ENCODE data around the gene FAM83F.

Gene FAM83F

DNA sequence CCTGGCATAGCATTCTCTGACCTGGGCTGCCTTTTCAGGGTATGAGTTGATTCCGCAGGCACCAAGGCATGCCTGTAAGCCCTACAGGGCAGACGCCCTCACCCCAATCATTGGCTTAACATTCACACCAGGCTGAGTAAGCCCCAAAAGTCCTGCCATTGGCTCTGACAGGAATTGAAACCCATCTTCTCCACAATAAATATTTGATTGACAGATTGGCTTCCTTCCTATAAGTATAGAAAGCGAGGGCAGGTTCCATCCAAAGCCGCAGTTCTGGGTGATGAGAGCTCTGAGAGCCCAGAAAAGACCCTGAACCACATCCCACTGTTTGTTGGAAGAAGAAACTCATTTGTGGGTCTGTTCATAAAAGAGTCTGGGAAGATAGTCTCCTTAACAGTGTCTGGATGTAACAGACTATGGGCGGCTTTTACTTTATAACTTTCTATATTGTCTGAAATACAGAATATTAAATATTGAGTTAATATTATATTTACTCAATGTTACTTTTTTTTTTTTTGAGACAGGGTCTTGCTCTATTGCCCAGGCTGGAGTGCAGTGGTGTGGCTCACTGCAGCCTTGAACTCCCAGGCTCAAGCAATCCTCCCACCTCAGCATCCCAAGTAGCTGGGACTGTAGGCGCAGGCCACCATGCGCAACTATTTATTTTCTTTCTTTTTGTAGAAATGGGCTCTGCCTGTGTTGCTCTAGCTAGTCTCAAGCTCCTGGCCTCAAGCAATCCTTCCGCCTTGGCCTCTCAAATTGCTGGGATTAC, 46.8 kb downstream of the FAM83F start:
- Mint-ChIP-seq H3K4me1 (ENCODE audit: low read depth) (peaks cover 14% of the 10 kb centered on the region), H3K4me3 (no peak overlapping the region), H3K27ac (no peak overlapping the region), H3K36me3 (no peaks in the 10 kb centered on the region), H3K9me3 (ENCODE audit: low read depth) (no peaks in the 10 kb centered on the region), H3K27me3 (peaks cover 2% of the 10 kb centered on the region)

- peaks cover 2% of the 10 kb centered on the region for H3K27me3 Mint-ChIP-seq
- H3K27ac Mint-ChIP-seq: no peak overlapping the region
- no peaks in the 10 kb centered on the region for H3K36me3 Mint-ChIP-seq
- no peaks in the 10 kb centered on the region for H3K9me3 Mint-ChIP-seq (ENCODE audit: low read depth)
- no peak overlapping the region for H3K4me3 Mint-ChIP-seq
- peaks cover 19% of the 10 kb centered on the region for H3K4me1 Mint-ChIP-seq (ENCODE audit: low read depth)
Observed at GRCh38 chr22:40042312-40042711, 47.6 kb downstream of the FAM83F start.

- H3K4me1 Mint-ChIP-seq (ENCODE audit: low read depth): peaks cover 23% of the 10 kb centered on the region
- no peaks in the 10 kb centered on the region for H3K36me3 Mint-ChIP-seq
- peaks cover 2% of the 10 kb centered on the region for H3K27me3 Mint-ChIP-seq
- peak overlapping the region; percentile 95 for H3K4me3 Mint-ChIP-seq
- no peaks in the 10 kb centered on the region for H3K9me3 Mint-ChIP-seq (ENCODE audit: low read depth)
- peak overlapping the region; percentile 99 for H3K27ac Mint-ChIP-seq
Observed at GRCh38 chr22:40043081-40043480, 48.3 kb downstream of the FAM83F start.

DNA sequence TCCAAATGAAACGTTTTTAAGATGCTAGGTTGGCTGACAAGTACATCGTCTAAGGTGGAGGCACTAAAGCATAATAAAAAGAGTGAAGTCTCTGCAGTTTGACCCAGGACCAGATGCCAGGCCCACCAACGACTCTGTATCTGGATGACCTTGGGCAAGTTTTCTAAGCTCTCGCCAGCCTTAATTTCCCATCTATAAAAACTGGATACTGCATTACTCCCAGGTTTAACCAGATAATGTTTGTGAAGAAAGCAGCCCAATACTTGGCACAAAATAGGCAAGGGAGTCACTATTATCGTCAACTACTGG, 49.0 kb downstream of the FAM83F start:
- peak overlapping the region; percentile 99 for H3K27ac Mint-ChIP-seq
- H3K4me1 Mint-ChIP-seq (ENCODE audit: low read depth): peaks cover 27% of the 10 kb centered on the region
- H3K9me3 Mint-ChIP-seq (ENCODE audit: low read depth): no peaks in the 10 kb centered on the region
- peak overlapping the region; percentile 95 for H3K4me3 Mint-ChIP-seq
- H3K27me3 Mint-ChIP-seq: peaks cover 2% of the 10 kb centered on the region
- H3K36me3 Mint-ChIP-seq: no peaks in the 10 kb centered on the region

DNA sequence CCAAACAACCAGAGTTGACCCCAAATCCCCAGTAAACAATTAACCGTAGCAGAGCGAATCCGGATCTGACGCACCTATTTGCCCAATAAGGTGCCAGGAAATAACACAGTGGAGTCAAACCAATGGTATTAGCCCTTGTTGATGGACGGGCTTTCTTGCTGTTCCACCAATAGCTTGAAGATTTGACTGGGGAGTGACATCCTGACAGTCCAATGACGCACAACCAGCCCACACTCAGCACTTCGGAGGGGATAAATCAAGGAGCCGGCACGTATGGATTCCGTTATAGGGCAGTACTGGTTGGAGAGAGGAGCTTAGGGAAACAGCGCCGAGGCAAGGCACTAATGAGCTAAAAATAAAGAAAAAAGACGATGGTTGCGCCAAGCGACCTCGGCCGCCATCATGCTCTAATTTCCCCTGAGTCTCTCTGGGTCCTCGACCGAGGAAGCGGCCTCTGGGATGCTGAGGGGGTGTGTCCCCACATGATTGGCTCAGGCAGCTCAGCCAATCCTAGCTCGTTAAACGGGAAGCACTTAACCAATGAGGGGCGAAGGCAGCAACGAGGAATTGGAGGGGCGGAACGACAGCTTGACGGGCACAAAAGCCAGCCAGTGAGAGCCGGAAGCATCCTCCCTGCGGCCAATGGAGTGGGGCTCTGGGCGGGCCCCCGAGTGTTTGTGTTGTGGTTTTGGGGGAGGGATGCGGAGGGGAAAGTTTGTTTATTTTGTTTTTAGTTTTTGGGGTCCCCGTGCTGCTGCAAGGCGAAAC, 49.5 kb downstream of the FAM83F start:
- peak overlapping the region; percentile 99 for H3K27ac Mint-ChIP-seq
- H3K4me1 Mint-ChIP-seq (ENCODE audit: low read depth): peaks cover 31% of the 10 kb centered on the region
- no peaks in the 10 kb centered on the region for H3K36me3 Mint-ChIP-seq
- no peaks in the 10 kb centered on the region for H3K9me3 Mint-ChIP-seq (ENCODE audit: low read depth)
- H3K27me3 Mint-ChIP-seq: peaks cover 2% of the 10 kb centered on the region
- H3K4me3 Mint-ChIP-seq: peak overlapping the region; percentile 95

GRCh38 chr22:40044870-40045834, 50.4 kb downstream of the FAM83F start:
- H3K4me3 Mint-ChIP-seq: peak overlapping the region; percentile 95
- H3K36me3 Mint-ChIP-seq: no peaks in the 10 kb centered on the region
- H3K4me1 Mint-ChIP-seq (ENCODE audit: low read depth): peaks cover 38% of the 10 kb centered on the region
- no peaks in the 10 kb centered on the region for H3K9me3 Mint-ChIP-seq (ENCODE audit: low read depth)
- H3K27ac Mint-ChIP-seq: peak overlapping the region; percentile 99
- H3K27me3 Mint-ChIP-seq: no peaks in the 10 kb centered on the region

DNA sequence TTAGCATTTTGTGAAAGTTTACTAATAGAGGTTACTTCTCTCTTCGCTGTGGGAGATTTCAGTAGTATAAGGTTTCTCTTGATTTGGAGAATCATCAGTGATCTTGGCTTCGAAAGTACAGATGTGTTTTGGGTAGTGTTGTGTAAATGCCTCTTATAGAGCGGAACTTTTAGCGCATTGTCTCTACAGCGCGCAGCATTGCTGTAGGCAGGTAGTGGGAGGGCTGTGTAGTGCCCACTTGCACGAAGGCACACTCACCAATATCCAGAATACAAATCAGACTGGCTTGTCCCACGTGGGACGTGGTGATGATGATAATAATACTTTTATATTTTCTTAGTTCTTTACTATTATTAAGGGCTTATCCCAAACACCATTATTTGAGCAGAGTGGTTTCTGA, 51.4 kb downstream of the FAM83F start:
- Mint-ChIP-seq H3K4me1 (ENCODE audit: low read depth) (peaks cover 48% of the 10 kb centered on the region), H3K36me3 (no peaks in the 10 kb centered on the region), H3K9me3 (ENCODE audit: low read depth) (no peaks in the 10 kb centered on the region), H3K27me3 (no peaks in the 10 kb centered on the region), H3K4me3 (peak overlapping the region; percentile 81), H3K27ac (peak overlapping the region; percentile 84)

DNA sequence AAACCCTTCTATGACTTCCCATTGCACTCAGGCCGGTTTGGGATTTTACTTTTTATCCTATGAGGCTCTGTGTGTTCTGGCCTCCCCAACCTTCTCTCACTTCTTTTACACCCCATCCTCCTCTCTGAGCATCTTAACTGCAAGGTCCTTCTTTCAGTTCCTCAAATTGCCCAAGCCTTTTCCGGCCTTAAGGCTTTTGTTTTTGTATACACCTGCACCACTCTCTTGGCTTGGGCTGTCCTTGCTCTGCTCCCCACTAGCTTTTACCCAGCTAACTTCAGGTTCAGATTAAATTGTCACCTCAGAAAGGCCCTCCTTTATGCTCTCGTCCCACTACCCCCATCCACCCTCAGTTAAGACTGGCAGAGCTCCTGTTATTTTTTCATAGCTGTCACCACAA, 55.5 kb downstream of the FAM83F start:
- no peaks in the 10 kb centered on the region for H3K27me3 Mint-ChIP-seq
- peak overlapping the region; percentile 14 for H3K4me3 Mint-ChIP-seq
- H3K9me3 Mint-ChIP-seq (ENCODE audit: low read depth): no peaks in the 10 kb centered on the region
- peak overlapping the region; percentile 91 for H3K27ac Mint-ChIP-seq
- H3K4me1 Mint-ChIP-seq (ENCODE audit: low read depth): peaks cover 73% of the 10 kb centered on the region
- H3K36me3 Mint-ChIP-seq: no peaks in the 10 kb centered on the region

DNA sequence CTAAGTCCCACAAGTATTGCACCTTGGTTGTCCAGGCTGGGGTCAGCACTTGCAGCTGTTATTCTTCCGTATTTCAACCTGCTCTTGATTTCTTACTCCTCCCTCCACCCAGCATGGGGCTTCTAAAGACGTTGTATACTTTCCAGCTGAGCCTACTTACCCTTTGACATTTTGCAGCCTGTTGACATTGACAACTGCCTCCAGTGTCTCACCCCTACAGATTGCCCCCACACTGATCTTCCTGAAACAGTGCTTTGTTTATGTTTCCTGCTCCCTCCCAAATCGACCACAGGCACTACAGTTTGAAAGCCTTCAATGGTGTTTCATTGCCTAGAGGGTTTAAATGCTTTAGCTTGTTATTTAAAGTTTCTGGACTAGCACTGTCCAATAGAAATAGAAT, 56.6 kb downstream of the FAM83F start:
- Mint-ChIP-seq H3K27ac (peak overlapping the region; percentile 68), H3K4me3 (peak overlapping the region; percentile 6), H3K27me3 (no peaks in the 10 kb centered on the region), H3K4me1 (ENCODE audit: low read depth) (peaks cover 80% of the 10 kb centered on the region), H3K36me3 (no peaks in the 10 kb centered on the region), H3K9me3 (ENCODE audit: low read depth) (no peaks in the 10 kb centered on the region)

GRCh38 chr22:40053460-40053859, 58.7 kb downstream of the FAM83F start:
- peak overlapping the region; percentile 84 for H3K27ac Mint-ChIP-seq
- H3K27me3 Mint-ChIP-seq: no peaks in the 10 kb centered on the region
- H3K9me3 Mint-ChIP-seq (ENCODE audit: low read depth): no peaks in the 10 kb centered on the region
- H3K36me3 Mint-ChIP-seq: no peaks in the 10 kb centered on the region
- peaks cover 88% of the 10 kb centered on the region for H3K4me1 Mint-ChIP-seq (ENCODE audit: low read depth)
- H3K4me3 Mint-ChIP-seq: no peak overlapping the region

DNA sequence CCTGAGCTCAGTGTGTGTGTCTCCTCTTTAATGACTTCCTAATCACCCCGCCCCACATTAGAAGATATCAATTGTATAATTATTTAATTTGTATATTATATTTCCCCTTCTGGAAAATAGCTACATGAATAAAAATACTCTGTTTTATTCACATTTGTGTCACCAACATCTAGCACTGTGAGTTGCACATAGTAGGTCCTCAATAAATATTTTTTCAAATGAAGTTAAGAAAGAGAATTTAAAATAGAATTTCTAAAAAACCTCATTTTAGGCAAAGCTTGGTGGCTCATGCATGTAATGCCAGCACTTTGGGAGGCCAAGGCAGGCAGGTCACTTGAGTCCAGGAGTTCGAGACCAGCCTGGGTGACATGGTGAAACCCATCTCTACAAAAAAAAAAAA, 59.7 kb downstream of the FAM83F start:
- H3K4me3 Mint-ChIP-seq: peak overlapping the region; percentile 88
- peaks cover 90% of the 10 kb centered on the region for H3K4me1 Mint-ChIP-seq (ENCODE audit: low read depth)
- no peaks in the 10 kb centered on the region for H3K27me3 Mint-ChIP-seq
- peaks cover 3% of the 10 kb centered on the region for H3K36me3 Mint-ChIP-seq
- H3K9me3 Mint-ChIP-seq (ENCODE audit: low read depth): no peaks in the 10 kb centered on the region
- H3K27ac Mint-ChIP-seq: peak overlapping the region; percentile 99

- H3K27ac Mint-ChIP-seq: peak overlapping the region; percentile 99
- H3K9me3 Mint-ChIP-seq (ENCODE audit: low read depth): no peaks in the 10 kb centered on the region
- no peaks in the 10 kb centered on the region for H3K27me3 Mint-ChIP-seq
- H3K36me3 Mint-ChIP-seq: peaks cover 3% of the 10 kb centered on the region
- H3K4me3 Mint-ChIP-seq: peak overlapping the region; percentile 88
- peaks cover 86% of the 10 kb centered on the region for H3K4me1 Mint-ChIP-seq (ENCODE audit: low read depth)
Observed at GRCh38 chr22:40055143-40055883, 60.6 kb downstream of the FAM83F start.

DNA sequence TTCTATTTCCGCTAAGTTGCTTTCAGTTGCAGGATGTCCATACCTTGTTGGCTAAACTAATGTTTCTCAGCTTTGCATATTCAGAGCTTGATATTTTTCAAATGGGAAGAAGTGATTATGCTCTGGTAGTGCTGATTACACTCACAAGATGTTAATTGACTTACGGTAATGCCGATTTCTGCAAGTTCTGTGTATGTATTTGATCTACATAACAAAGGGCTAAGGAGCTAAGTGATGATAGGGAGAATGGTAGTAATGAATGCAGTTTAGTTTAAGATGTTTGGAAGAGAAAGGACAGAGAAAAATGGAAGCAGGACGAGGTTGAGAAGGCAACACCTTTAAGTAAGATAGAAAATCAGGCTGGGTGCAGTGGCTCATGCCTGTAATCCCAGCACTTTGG, 61.4 kb downstream of the FAM83F start:
- H3K36me3 Mint-ChIP-seq: peaks cover 3% of the 10 kb centered on the region
- H3K27me3 Mint-ChIP-seq: no peaks in the 10 kb centered on the region
- peaks cover 86% of the 10 kb centered on the region for H3K4me1 Mint-ChIP-seq (ENCODE audit: low read depth)
- no peaks in the 10 kb centered on the region for H3K9me3 Mint-ChIP-seq (ENCODE audit: low read depth)
- H3K4me3 Mint-ChIP-seq: peak overlapping the region; percentile 88
- peak overlapping the region; percentile 99 for H3K27ac Mint-ChIP-seq

DNA sequence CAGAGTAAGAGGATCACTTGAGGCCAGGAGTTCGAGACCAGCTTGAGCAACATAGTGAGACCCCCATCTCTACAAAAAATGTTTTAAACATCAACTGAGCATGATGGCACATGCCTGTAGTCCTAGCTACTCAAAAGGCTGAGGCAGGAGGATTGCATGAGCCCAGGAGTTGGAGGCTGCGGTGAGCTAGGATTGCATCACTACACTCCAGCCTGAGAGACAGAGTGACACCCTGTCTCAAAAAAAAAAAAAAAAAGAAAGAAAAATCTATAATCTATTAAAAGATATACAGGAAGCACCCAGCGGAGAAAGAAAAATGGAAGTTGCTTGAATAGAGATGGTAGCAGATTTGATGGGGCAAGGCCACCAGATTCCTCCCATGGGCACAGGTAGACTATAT, 61.8 kb downstream of the FAM83F start:
- Mint-ChIP-seq H3K9me3 (ENCODE audit: low read depth) (no peaks in the 10 kb centered on the region), H3K4me1 (ENCODE audit: low read depth) (peaks cover 84% of the 10 kb centered on the region), H3K27me3 (no peaks in the 10 kb centered on the region), H3K4me3 (peak overlapping the region; percentile 1), H3K27ac (peak overlapping the region; percentile 99), H3K36me3 (peaks cover 3% of the 10 kb centered on the region)

All from activated naive CD8-positive, alpha-beta T cell (primary cell).